ENCODE measurements around the gene PDE6B. TPM values are rescaled to one million over a fixed set of nuclear protein-coding genes. Genes with fewer than 3 reads are reported as not detected.

The PDE6B gene
- total RNA-seq, 4 donors from 2014 or later = 0.81 to 5.5 (median 1.8) TPM

- Histone ChIP-seq H3K9me3 (no peaks in the 10 kb centered on the region), H3K4me1 (peaks cover 0 to 37% (median 0%) of the 10 kb centered on the region in 3 donors), H3K36me3 (peaks cover 0 to 18% of the 10 kb centered on the region in 2 donors), H3K27me3 (no peaks in the 10 kb centered on the region), H3K27ac (no peak overlapping the region), H3K4me3 (no peak overlapping the region)
- 63% methylated on average over 2 of the region's 34 CpGs; no CpG with 5 or more reads in 1 of the 2 donors for WGBS, 2 donors (ENCODE audit: low coverage in 1 of 2)
- TF ChIP-seq EP300 (IDR thresholded peaks at IDR 0.05) (no peak), POLR2A (IDR thresholded peaks at IDR 0.05) (no peak), POLR2AphosphoS5 (IDR thresholded peaks at IDR 0.05) (no peak)
- TF ChIP-seq, protein P1, sequence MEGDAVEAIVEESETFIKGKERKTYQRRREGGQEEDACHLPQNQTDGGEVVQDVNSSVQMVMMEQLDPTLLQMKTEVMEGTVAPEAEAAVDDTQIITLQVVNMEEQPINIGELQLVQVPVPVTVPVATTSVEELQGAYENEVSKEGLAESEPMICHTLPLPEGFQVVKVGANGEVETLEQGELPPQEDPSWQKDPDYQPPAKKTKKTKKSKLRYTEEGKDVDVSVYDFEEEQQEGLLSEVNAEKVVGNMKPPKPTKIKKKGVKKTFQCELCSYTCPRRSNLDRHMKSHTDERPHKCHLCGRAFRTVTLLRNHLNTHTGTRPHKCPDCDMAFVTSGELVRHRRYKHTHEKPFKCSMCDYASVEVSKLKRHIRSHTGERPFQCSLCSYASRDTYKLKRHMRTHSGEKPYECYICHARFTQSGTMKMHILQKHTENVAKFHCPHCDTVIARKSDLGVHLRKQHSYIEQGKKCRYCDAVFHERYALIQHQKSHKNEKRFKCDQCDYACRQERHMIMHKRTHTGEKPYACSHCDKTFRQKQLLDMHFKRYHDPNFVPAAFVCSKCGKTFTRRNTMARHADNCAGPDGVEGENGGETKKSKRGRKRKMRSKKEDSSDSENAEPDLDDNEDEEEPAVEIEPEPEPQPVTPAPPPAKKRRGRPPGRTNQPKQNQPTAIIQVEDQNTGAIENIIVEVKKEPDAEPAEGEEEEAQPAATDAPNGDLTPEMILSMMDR (IDR thresholded peaks at IDR 0.05) = no peak
- ATAC-seq = no peak
These were observed 92.4 kb downstream of the PDE6B start for GRCh38 chr4:717601-718320.

- Histone ChIP-seq H3K9me3 (no peaks in the 10 kb centered on the region), H3K36me3 (peaks cover 0 to 25% of the 10 kb centered on the region in 2 donors), H3K4me3 (no peak overlapping the region), H3K27ac (no peak overlapping the region), H3K27me3 (no peaks in the 10 kb centered on the region), H3K4me1 (peaks cover 0 to 37% (median 0%) of the 10 kb centered on the region in 3 donors)
- 63 to 80% methylated on average over 1 to 6 of the region's 8 CpGs for WGBS, 2 donors (ENCODE audit: low coverage in 1 of 2)
- no peak for ATAC-seq
- no peak for TF ChIP-seq POLR2AphosphoS5 (IDR thresholded peaks at IDR 0.05)
- TF ChIP-seq POLR2A (IDR thresholded peaks at IDR 0.05) = no peak
- TF ChIP-seq, protein P1 (IDR thresholded peaks at IDR 0.05) = no peak
- TF ChIP-seq EP300 (IDR thresholded peaks at IDR 0.05) = no peak
These were observed 93.1 kb downstream of the PDE6B start for GRCh38 chr4:718460-718859.

Other genes with a start within 250 kb of the PDE6B start
- gene ZNF721, start 126.4 kb upstream of the PDE6B start, total RNA-seq = 10 to 100 TPM; 10.2 to 25.2 (median 21.3) TPM
- gene PIGG, start 126.4 kb upstream of the PDE6B start, total RNA-seq = 10 to 100 TPM; 19.6 to 77.0 (median 42.9) TPM
- under 1 TPM in 1 of 4 donors, not detected in 3; 0.35 TPM for gene TMEM271, start 49.3 kb upstream of the PDE6B start, total RNA-seq
- gene ATP5ME, start 48.7 kb downstream of the PDE6B start, total RNA-seq = 100 to 1,000 TPM in 3 of 4 donors, 10 to 100 TPM in 1; 56.9 to 116 (median 106) TPM
- gene MYL5, start 49.0 kb downstream of the PDE6B start, total RNA-seq = 10 to 100 TPM in 1 of 4 donors, 1 to 10 TPM in 3; 1.5 to 12.6 (median 3.8) TPM
- 1 to 10 TPM; 5.2 to 8.7 (median 7.8) TPM for gene SLC49A3, start 63.6 kb downstream of the PDE6B start, total RNA-seq
- 10 to 100 TPM; 24.4 to 46.5 (median 40.7) TPM for gene PCGF3, start 80.3 kb downstream of the PDE6B start, total RNA-seq
- under 1 TPM in 3 of 4 donors, not detected in 1; 0.31 to 0.96 (median 0.54) TPM for gene CPLX1, start 200.6 kb downstream of the PDE6B start, total RNA-seq

Data from gastroesophageal sphincter (tissue), 4 donors.